Left renal pelvis (tissue), 4 donors: ENCODE data around the gene DNAAF3. TPM values are rescaled to one million over a fixed set of nuclear protein-coding genes. Genes with fewer than 3 reads are reported as not detected.
"Not testable (repeated sequence)": the region's sequence is repeated elsewhere in the genome, so short reads cannot be mapped to it uniquely, and the experiment has no call there.

Experiments used
- DNase-seq, 4 donors: peaks; one replicate each; pipeline ENCODE4 v3.0.0-alpha.2; 2013; ENCODE audit warnings: low read depth in 4 of 4, low spot score in 3 of 4
- polyA plus RNA-seq, 4 donors: library from polyadenylated mRNA; unstranded; fragments of 120-200 nt; gene quantifications; one replicate each; pipeline ENCODE4 v1.2.1, GENCODE V29; 2013; ENCODE audit not compliant: insufficient read length in 4 of 4

The DNAAF3 gene
- polyA plus RNA-seq, 4 donors, result 2.0 to 10.4 (median 7.7) TPM

- no peak for DNase-seq
These were observed 10.0 kb downstream of the DNAAF3 start for GRCh38 chr19:55156202-55157063.

DNA sequence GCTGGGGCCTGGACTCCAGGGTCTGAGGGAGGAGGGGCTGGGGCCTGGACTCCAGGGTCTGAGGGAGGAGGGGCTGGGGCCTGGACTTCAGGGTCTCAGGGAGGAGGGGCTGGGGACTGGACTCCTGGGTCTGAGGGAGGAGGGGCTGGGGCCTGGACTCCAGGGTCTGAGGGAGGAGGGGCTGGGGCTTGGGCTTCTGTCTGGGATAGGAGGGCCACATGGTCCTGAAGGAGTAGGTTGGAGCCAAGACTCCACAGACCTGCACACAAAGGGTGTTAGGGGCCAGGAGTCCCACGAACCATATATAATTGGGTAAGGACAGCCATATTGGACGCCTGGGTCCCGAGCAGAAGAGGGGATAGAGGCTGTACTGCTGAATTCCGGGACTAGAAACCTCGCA lies 10.6 kb downstream of the DNAAF3 start:
- not testable (repeated sequence) for DNase-seq

- no peak for DNase-seq
These were observed 12.7 kb downstream of the DNAAF3 start for GRCh38 chr19:55153652-55154264.

GRCh38 chr19:55152017-55152416 lies 14.4 kb downstream of the DNAAF3 start:
- no peak for DNase-seq

- no peak for DNase-seq
These were observed 17.1 kb downstream of the DNAAF3 start, which contains the start of gene TNNT1 for GRCh38 chr19:55149078-55150003. TNNT1 (minus strand) TSS chr19:55149206; CDS start chr19:55147157, 2,049 bp downstream.

GRCh38 chr19:55147545-55148251 lies 18.7 kb downstream of the DNAAF3 start:
- no peak for DNase-seq

- no peak for DNase-seq
These were observed 19.6 kb downstream of the DNAAF3 start for GRCh38 chr19:55146705-55147273.

DNA sequence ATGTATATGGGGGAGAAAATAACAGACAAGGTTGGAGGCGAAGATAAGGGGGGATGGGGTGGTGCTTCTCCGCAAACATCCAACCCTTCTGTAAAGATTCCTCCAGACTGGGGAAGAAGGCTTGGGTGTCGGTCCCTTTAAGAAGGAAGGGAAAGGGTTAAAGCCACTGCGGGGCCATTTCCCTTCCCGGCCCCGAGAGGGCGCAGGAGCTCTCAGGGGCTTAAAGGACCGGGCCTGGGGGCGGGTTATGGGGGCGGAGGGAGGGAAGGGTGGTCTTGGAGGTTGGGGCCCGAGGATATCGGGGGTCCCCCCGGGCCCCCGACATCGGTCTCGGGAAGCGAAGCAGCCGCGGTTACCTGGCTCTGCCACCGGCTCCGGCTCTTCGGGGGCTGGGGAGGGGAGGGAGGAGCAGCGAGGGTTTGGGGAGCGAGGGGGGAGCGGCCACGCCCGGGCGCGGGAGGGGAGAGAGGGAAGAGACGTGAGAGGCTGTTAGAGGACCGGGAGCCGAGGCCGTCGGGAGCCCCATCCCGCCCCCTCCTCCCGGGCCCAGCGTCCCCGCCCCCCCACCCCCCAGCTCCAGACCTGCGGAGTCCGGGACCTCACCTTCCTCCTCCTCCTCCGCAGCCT lies 20.2 kb downstream of the DNAAF3 start:
- DNase-seq, result no peak

DNA sequence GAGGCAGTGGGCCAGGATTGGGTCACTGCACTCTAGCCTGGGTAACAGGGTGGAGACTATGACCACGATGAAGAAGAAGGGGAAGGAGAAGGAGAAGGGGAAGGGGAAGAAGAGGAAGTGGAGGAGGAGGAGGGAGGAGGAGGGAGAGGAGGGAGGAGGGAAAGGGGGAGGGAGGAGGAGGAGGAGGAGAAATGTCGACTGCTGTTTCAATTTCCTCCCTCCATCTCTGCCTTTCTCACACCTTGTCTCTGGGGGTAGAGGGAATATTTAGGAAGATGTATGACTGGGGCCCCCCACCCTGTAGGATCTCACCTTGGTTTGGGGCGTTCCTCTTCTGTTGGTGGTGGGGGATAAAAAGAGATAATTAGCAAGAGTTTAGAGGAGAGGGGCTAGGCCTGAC lies 21.2 kb downstream of the DNAAF3 start:
- DNase-seq, result no peak

GRCh38 chr19:55141696-55142095 lies 24.7 kb downstream of the DNAAF3 start:
- DNase-seq, result no peak

- DNase-seq, result no peak
These were observed 28.5 kb downstream of the DNAAF3 start for GRCh38 chr19:55137915-55138314.

DNA sequence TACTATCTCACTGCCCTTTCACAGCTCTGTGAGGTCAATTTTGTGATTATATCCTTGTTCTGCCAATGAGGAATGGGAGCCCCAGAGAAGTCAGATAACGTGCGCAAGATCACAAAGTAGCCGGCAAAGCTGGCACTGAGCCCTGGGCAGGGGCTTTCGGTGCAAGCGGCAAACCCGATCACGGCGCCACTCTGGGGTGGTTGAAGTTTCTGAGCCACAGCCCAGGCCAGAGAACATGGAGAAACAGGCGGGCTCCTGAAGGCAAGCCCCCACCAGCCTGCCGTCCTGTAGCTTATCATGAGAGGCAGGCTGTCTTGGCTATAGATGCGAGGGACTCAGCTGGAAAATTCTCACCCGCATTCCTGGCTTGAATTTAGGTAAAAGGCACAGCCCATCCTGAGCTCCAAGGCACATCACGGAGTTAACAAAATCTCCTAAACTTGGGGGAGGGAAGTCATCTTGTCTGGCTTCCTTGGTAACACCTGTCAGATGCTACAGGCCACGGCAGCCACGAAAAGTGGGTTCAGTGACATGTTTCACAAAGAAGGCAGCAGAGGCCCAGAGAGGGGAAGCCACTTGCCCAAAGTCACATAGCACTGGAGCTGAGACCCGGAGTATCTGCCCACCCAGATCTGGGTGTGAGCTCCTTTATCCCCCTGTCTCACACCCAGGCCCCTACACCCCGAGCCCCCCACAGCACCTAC lies 29.9 kb downstream of the DNAAF3 start:
- no peak for DNase-seq

- no peak for DNase-seq
These were observed 31.7 kb downstream of the DNAAF3 start for GRCh38 chr19:55134736-55135135.

- no peak for DNase-seq
These were observed 32.6 kb downstream of the DNAAF3 start for GRCh38 chr19:55133639-55134444.

- DNase-seq, result no peak
These were observed 33.8 kb downstream of the DNAAF3 start for GRCh38 chr19:55132453-55133129.

- DNase-seq, result no peak
These were observed 35.0 kb downstream of the DNAAF3 start for GRCh38 chr19:55131421-55131820.

- no peak for DNase-seq
These were observed 47.4 kb downstream of the DNAAF3 start for GRCh38 chr19:55119053-55119452.
